HK-2 (cell line): ENCODE data around the gene CPT1C.

Experiments
- DNase-seq: peaks from one replicate; pipeline ENCODE4 v3.0.0-alpha.2; 2018; ENCODE audit not compliant: unreplicated experiment

Gene CPT1C

GRCh38 chr19:49681830-49682229, 9.1 kb upstream of the CPT1C start:
- DNase-seq = no peak

DNA sequence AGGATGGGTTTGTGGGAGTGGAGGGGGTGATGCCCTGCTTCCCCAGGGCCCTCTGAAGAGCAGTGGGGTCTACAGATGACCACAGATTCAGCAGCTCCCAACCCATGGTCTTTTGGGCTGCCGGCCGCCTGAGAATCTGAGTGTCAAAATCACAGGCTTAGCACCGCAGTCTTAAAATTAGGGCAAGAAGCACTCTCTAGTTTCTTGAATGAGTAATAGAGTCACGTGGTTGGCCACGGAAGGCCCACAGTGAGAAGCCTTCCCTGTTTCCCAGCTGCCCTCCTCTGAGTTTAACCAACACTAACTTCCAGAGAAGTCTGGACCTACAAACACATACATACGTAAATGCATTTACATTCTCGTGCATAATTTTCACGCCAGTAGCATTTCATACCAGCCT, 8.6 kb upstream of the CPT1C start:
- DNase-seq = no peak

DNA sequence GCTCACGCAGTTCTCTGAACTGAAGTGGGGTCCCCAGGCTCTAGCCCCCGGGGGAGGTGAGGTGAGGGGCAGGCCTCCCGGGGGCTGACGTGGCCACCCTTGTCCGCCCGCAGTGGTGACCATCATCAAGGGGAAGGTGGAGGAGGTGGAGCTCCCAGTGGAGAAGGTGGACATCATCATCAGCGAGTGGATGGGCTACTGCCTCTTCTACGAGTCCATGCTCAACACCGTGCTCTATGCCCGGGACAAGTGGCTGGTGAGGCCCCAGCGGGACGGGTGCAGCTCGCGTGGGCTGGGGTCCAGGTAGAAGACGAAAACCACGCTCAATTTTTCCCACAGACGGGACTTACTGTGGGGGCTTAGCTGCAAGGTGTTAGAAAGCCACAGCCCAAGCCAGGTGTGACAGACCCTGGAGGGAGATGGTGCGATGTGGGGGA, 7.1 kb upstream of the CPT1C start:
- DNase-seq = no peak

GRCh38 chr19:49684251-49684982, 6.5 kb upstream of the CPT1C start:
- no peak for DNase-seq

DNA sequence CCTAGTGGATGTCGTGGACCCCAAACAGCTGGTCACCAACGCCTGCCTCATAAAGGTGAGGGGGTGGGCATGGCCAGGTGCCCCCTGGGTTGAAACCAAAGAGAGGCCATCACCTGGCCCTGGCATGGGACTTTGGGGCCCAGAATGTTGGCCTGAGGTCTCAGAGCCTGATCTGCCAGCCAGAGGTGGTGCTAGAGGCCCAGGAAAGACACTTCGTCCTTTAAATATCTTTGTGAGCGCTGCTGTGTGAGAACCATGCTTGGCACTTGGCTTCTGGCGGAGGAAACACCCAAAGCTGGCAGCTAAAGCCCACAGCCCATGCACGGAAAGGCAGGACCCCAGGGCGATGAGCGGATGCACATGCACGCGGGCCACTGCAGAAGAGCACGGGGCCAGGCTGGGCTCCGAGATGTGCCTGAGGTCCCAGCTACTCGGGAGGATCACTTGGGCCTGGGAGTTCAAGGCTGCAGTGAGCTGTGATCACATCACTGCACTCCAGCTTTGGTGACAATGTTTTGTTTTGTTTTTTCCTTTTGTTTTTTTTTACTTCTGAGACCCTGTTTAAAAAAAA, 5.8 kb upstream of the CPT1C start:
- DNase-seq = no peak

DNA sequence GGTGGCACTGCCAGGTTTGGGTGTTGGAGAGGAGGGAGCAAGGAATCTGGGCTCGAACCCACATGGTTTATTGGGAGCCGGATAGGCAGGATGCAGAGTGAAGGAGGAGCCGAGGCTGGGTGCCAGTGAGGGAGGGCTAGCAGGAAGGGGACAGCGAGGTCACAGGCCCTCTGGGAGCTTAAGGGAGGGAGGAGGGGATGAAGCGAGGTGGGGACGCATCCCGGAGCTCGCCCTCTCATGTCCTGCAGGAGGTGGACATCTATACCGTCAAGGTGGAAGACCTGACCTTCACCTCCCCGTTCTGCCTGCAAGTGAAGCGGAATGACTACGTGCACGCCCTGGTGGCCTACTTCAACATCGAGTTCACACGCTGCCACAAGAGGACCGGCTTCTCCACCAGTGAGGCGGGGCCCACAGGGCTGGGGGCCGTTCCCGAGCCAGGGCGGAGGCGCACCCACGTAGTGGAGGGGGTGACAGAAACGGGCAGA, 5.0 kb upstream of the CPT1C start:
- DNase-seq = no peak

- no peak for DNase-seq
Measured at GRCh38 chr19:49686503-49687088, 4.3 kb upstream of the CPT1C start.

GRCh38 chr19:49687150-49687549, 3.8 kb upstream of the CPT1C start:
- no peak for DNase-seq

DNA sequence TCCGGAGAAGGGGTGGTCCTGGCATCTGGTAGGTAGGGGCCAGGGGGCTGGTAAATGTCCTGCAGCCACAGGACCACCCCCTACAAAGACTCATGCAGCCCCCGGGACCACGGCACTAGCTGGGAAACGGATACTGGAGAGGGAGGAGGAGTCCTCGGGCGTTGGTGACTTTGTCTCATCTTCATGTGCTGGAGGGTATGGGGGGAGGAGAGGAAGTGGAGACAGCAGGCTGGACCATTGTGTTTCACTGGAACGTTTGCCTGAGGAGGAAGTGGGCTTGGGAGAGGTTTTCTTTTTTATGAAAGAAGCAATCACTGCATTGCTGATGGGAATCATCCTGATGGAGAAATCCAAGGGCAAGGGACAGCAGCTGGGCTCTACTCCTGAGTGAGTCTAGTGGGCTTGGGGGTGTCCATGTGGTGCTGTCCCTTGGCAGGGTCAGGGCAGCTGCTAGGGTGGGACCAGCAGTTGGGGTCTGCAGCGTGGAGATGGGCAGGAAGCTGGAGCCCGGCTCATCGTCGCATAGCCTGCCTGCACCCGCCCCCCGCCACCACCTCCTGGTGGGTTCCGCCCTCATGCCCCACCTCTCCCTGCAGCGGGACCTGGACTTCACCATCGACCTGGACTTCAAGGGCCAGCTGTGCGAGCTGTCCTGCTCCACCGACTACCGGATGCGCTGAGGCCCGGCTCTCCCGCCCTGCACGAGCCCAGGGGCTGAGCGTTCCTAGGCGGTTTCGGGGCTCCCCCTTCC, 3.2 kb upstream of the CPT1C start:
- DNase-seq = no peak

DNA sequence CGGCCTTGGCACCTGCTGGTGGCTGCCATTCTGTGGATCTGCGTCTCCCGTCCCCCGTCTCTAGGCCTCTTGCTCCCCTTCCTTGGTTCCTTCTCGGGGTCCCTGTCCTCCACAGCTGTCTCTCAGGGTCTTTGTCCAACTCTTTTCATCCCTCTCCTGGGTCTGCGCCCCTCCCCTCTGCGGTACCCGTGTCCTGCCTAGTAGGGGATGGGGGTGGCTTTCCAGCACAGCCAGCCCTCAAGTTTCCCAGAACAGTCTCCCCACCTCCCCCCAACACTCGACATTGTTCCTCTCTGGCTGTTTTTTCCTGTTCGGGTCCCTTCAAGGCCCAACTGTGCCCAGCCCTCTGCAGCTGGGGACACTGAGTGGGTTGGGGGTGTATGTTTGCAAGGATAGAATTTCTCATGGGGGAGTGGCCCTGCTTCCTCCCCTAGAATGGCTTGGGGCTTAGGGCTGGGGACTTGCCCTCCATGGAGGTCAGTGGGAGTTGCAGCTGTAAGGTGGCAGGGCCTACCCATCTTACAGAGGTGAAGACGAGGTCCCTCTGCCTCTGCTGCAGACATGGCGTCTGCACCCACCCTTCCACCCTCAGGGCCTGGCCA, 2.3 kb upstream of the CPT1C start:
- no peak for DNase-seq

DNA sequence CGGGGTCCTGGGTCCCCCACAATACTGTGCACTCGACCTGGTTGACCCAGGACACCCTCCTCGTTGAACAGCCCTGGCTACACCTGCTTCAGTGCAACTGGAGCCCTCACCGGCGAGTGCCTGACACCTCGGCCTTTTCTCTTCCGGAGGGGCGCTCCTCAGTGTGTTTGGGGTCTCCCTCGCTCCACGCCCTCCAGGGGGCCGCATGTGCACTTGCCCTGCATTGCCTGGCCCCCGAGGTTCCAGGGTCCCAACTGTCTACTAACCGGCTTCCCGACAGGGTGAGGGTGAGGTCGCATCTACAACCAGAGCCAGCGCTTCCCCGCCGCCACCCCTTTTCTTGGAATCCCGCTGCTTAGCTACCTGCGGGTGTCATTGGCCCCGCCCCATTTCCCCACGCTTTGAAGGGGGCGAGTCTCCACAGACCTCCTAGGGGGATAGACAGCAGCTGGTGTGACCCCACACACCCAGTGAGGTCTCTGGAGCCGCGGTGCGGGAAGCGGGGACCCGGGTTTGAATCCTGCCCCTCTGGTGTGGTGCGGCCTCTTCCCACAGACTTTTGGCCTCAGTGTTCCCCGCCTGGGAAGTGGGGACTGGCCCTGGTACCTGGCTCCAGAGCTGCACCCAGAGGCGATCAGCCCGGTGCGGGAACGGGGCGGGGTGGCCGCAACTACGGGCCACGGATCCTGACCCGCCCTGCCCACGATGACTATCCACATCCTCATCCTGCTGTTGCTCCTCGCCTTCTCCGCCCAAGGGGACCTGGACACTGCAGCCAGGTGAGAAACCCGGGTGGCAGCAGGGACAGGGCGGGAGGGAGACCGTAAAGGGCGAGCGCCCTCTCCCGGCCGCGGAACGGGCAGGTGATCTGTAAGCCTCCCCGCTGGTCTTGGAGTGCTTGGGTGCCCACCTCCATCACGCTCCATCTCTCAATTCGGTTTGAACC, 1.5 kb upstream of the CPT1C start, which contains the start of gene ADM5:
Gene ADM5, plus strand, starts transcription at position 462 of the 946 bp plus-strand sequence. Its CDS starts 244 bp downstream, at position 706.
- no peak for DNase-seq

- no peak for DNase-seq
Measured at GRCh38 chr19:49690079-49690655, 749 bp upstream of the CPT1C start.

DNA sequence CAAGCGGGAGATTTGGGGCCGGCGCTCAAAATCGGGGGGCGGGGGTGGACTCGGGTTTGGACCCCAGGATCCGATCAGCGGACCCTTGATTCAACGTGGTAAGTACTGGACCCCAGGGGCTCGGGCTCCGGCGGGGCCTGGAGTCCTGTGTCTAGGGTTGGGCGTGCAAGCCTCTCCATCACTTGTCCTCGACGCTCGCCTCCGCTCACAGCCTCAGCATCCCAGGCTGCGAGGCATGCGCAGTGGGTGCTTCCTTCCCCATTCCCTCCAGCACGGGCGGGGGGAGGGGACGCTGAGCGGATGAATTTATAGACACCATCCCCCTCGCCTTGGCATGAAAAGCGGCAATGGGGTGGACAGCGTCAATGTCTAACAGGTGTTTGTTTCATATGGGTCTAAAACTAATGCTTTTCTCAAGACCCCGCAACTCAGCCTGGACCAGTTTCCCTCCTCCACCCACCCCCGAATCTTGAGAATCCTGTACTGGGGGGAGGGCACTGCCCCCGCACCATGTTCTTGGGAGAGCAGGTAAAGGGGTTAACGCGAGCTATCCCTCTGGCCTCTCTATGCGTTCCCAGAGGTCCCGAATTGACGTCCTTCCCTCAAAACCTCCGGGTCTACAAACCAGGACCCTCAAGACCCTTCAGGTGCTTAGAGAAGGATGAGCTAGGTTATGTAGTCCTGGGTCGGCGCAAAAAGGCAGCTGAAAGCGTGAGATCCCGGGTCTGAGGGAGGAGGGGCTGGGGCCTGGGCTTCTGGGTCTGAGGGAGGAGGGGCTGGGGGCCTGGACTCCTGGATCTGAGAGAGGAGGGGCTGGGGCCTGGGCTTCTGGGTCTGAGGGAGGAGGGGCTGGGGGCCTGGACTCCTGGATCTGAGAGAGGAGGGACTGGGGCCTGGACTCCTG, 579 bp downstream of the CPT1C start:
- no peak for DNase-seq

- DNase-seq = no peak
Measured at GRCh38 chr19:49692147-49692506, 1.2 kb downstream of the CPT1C start.

DNA sequence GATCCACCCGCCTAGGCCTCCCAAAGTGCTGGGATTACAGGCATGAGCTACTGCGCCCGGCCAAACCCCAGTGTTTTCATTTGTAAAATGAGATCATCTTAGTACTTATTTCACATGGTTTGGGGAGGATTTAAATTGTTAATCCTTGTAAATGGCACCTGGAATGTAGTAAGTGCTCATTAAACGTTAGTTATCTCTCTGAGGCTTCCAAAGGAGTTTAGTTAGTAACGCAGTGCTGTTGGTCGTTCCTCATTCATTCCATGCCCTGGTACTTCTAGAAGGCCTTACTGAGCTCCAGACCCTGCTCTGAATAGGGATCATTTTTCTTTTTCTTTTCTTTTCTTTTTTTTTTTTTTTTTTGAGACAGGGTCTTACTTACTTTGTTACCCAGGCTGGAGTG, 5.2 kb downstream of the CPT1C start:
- no peak for DNase-seq

DNA sequence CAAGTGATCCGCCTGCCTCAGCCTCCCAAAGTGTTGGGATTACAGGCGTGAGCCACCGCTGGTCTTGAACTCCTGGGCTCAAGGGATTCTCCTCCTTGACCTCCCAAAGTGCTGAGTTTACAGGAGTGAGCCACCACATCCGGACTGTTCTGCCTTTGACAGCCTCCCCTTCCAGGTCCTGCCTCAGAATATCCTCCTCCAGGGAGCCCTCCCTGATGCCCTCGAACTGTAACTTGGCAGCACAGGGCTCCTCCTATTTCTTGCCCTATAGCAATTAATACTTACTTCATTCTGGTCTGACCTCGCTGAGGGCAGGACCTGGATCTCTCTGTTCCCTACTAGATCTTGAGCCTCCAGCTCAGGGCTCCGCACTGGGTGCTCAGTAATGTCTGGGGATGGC, 5.9 kb downstream of the CPT1C start:
- no peak for DNase-seq

GRCh38 chr19:49699364-49699763, 8.4 kb downstream of the CPT1C start:
- DNase-seq = no peak

DNA sequence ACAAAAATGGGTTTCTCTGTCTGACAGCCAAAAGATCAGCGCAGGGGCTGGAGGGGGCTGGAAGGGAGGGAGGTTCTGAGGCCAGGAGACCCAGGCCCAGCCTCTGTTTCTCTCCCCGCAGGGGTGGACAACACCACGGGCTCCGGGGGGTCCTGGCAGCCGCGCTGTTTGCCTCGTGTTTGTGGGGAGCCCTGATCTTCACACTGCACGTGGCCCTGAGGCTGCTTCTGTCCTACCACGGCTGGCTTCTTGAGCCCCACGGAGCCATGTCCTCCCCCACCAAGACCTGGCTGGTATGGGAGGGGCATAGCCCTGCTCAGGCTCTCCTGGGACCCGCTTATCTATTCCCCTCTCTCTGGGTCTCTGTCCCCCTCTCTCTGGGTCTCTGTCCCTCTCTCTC, 9.6 kb downstream of the CPT1C start:
- DNase-seq = no peak

- DNase-seq = no peak
Measured at GRCh38 chr19:49701271-49701786, 10.4 kb downstream of the CPT1C start.
